ENCODE measurements around the gene PRDX2.
A peak's percentile ranks its signal among the peaks of the same experiment; 100 is the strongest.
"Not testable (repeated sequence)": the region's sequence is repeated elsewhere in the genome, so short reads cannot be mapped to it uniquely, and the experiment has no call there.

PRDX2 gene

DNA sequence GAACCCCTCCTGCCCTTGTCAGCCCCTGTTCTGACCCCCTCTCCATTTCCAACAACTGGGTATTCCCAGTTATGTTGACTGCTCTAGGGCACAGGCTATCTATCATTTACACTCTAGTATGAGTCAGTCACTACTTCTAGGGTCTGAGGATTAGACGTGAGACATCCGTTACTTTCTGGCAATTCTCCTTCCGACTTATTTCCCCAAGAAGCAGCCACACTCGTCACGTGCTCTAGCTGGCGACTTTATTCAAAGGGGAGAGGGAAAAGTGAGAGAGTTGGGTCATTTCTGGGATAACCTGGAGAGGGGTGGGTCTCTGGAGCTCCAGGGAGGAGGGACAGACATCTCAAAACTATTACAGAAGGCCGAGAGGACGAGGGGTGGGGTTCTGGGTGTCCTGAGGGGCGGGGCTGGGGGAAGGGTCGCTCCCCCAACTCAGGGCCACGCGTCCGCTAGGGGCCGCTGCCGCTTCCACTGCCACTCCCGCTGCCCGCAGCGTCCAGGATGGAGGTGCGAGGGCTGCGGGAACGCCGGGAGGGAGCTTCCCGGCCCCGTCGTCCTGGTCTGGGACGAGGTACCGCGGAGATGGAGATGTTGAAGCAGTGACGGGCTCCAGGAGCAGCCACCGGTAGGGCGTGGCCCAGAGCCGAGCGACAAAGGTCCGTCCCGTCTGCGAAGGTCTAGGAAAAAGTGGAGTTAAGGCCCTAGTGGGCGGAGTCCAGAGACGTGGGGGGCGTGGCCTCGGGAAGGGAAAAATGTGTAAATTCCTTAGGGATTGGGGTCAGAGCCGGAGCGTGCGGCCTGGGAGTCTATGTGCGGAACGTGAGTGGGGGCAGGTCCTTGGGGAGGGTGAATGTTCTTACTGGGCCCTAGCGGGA, 23.9 kb upstream of the PRDX2 start:
- no peak for DNase-seq

DNA sequence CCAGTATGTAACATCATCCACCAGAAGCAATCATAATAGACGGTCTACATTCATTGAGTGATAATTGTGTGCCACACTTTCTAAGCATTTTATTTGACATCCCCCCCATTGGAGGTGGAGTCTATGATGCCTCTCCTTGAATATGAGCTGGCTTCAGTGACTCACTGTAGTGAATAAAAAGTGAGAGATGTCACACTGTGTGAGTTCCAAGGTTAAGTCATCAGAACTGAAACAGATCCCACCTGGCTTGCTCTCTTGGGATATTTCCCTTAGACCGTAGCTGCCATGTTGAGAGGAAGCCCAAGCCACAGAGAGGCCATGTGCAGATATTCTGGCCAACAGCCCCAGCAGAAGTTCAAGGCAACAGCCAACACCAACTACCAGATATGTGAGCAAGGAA, 20.2 kb upstream of the PRDX2 start:
- DNase-seq: no peak

DNA sequence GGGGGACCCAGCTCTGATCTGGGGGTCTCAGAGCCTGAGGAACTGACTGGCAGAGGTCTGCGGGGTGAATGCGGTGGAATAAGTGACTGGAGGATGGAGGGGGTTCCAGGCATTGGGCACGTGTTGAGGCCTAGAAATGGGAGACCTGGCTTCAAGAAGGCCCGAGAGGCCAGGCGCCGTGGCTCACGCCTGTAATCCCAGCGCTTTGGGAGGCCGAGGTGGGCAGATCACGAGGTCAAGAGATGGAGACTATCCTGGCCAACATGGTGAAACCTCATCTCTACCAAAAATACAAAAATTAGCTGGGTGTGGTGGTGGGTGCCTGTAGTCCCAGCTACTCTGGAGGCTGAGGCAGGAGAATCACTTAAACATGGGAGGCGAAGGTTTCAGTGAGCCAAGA, 16.2 kb upstream of the PRDX2 start:
- DNase-seq: not testable (repeated sequence)

DNA sequence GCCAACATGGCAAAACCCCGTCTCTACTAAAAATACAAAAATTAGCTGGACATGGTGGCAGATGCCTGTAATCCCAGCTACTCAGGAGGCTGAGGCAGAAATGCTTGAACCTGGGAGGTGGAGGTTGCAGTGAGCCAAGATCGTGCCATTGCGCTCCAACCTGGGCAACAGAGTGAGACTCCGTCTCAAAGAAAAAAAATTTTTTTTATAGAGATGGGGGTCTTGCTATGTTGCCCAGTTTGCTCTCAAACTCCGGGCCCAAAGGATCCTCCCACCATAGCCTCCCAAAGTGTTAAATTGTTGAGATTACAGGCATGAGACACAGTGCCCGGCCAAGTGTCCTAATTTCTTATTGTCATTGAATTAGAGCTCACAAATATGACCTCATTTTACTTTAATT, 15.6 kb upstream of the PRDX2 start:
- DNase-seq: not testable (repeated sequence)

DNA sequence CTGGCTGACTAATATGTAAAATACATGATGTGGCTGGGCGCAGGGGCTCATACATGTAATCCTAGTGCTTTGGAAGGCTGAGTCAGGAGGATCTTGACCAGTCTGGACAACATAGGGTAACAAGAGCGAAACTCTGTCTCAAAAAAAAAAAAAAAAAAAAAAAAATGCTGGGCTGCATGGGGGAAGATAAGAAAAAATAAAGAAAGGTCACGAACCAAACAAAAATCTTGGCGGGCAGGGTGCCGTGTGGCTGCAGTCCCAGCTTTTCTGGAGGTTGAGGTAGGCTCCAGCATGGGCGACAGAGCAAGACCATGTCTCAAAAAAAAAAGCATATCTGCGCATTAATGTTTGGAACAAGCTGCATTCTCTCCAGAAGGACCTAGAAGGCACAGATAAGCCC, 13.5 kb upstream of the PRDX2 start:
- no peak for DNase-seq

DNA sequence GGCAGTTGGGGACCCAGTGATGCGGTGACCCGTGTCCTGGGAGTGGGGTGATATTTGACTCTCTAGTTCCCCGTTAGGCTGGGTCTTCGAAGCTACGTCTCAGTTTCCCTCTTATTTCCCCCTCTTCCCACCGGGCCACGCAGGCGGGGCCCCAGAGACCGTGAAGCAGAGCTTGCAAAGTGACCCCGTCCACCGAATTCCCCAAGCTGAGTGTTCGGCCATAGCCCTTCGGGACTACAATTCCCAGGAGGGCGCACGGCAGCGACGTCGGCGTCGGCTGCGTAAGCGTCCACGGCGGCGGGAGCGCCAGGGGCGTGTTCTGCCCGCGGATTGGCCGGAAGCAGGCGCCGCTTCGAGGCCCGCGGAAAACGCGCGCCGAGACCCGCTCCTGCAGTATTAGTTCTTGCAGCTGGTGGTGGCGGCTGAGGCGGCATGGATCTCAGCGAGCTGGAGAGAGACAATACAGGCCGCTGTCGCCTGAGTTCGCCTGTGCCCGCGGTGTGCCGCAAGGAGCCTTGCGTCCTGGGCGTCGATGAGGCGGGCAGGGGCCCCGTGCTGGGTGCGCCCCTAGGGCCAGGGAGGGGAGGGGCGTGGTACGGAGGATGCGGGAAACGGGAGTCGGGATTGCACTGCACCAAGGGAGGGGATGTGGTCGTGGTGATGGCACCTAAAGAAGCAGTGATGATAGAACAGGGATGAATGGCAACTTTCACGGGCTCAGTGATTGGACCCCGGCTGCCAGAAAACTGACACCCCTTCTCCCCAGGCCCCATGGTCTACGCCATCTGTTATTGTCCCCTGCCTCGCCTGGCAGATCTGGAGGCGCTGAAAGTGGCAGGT, 4.9 kb upstream of the PRDX2 start, which contains the start of gene RNASEH2A:
Gene RNASEH2A, plus strand, starts transcription at position 343 of the 840 bp plus-strand sequence. Its CDS starts 90 bp downstream, at position 433.
- peak; percentile 67 to 91 (median 78) for DNase-seq

DNA sequence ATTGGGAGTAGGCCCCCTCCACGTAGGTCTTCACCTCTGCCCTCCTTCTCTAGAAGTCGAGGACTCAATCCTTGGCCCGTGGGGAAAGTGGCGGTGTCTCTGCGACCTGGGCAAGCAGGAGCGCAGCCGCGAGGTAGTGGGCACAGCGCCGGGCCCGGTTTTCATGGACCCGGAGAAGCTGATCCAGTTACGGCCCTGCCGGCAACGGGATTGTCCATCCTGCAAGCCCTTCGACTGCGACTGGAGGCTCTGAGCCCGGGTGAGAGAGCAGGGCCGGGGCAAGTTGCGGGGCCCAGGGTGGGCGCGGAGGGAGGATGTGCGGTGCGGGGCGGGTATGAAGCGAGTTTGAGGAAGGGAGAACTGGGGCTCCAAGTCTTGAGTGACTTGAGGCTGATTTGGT, 2.5 kb upstream of the PRDX2 start:
- no peak for DNase-seq

DNA sequence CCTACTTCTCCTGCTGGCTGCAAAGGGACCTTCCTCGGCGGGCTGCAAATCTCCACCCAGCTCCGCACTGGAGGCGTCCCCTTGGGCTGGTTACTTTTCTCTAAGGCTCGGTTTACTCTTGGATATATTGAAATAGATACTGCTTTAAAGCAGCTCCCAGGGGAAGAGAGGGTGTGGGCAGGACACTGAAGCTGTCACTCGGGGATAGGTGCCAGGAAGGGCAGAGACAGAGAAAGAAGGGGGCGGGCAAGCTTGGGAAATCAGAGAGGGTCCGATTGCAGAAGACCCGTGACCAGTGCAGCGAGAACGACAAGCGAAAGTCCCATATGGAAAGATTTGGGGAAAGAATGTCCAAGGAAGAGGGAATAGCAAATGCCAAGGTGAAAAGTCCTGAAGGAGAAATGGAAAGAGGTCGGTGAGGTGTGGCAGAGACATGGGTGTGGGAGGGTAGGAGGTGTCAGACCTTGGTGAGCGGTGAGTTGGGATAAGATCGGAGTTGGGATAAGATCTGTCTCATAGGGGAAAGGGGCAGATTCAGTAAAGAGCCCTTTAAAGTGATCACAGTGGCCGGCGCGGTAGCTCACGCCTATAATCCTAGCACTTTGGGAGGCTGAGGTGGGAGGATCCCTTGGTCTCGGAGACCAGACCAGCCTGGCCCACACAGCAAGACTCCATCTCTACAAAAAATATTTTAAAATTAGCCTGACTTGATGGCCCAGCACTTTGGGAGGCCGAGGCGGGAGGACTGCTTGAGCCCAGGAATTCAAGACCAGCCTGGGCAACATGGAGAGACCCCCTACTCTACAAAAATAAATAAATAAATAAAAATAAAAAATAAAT, 887 bp upstream of the PRDX2 start:
- DNase-seq: no peak

DNA sequence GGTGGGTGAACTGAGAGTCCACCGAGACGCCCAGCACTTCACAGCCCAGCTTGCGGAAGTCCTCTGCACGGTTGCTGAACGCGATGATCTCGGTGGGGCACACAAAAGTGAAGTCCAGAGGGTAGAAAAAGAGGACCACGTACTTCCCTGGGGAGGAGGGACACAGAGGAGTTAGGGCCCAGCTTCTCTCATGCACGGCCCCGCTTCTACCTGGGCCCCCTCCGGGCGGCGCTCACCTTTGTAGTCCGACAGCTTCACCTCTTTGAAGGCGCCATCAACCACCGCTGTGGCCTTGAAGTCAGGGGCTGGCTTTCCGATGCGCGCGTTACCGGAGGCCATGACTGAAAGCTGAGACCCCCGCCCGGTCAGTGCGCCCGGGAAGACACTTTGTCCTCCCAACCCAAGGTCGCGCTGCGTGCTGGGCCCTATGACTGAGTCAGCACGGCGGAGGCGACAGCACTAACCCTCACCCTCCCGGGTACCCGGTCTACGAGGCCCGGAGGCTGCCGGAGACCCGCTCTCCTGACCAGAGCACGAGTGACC, 606 bp downstream of the PRDX2 start:
- DNase-seq: no peak

DNA sequence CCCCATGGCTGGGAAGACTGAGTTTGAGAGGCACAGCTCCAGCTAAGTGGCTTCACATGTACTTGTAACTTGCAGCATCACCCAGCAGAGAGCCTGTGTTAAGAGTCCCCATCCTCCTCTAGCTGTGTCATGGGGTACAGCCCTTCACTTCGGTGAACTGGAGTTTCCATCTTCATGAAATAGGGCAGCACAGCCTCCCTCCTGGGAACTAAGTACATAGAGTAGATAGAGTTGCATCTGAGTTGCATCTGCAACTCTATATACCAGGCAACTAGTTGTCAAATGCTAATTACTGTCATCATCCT, 1.2 kb downstream of the PRDX2 start:
- no peak for DNase-seq

DNA sequence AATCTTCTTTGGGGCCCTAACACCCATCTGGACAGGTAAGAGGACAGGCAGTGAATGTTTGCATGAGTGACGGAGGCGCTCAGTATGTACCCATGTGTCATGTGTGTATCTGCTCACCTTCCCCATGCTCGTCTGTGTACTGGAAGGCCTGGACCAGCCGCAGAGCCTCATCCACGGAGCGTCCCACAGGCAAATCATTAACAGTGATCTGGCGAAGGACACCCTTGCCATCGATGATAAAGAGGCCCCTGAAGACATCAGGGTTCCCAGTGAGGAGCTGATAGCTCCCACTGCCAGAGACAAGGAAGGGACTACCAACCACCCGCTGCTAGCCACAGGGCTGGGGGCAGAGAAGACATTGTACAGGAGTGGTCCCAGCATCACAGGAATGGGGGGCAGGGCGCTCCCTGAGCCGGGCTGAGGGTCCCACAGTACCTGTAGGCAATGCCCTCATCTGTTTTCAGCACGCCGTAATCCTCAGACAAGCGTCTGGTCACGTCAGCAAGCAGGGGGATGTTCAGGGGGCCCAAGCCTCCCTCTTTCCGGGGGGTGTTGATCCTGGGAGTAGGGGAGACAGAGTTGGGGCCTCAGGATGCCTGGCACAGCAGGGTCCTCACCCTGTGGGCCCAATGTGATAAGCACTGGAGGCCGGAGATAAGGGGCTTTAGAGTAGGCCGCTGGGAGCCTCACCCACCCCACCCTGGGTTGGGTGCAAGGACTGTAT, 1.7 kb downstream of the PRDX2 start:
- no peak for DNase-seq

DNA sequence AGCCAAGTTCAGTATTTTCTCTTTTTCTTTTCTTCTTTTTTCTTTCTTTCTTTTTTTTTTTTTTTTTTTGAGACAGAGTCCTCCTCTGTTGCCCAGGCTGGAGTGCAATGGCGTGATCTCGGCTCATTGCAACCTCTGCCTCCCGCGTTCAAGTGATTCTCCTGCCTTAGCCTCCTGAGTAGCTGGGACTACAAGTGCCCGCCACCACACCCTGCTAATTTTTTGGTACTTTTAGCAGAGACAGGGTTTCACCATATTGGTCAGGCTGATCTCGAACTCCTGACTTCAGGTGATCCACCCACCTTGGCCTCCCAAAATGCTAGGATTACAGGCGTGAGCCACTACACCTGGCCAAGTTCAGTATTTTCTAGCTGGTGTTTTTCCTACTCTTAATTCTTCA, 4.0 kb downstream of the PRDX2 start:
- DNase-seq: not testable (repeated sequence)

DNA sequence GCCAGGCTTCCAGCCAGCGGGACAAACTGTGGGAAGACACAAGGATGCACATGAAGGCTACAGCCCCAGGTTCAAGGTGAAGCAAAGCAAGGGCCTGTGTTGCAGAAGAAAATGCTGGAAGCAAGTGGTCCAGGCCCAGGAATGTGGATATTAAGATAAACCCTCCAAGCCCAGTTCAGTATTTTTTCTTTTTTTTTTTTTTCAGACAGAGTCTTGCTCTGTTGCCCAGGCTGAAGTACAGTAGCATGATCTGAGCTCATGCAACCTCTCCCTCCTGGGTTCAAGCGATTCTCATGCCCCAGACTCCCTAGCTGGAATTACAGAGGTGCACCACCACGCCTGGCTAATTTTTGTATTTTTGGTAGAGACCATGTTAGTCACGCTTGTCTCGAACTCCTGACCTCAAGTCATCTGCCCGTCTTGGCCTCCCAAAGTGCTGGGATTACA, 4.4 kb downstream of the PRDX2 start:
- no peak for DNase-seq

DNA sequence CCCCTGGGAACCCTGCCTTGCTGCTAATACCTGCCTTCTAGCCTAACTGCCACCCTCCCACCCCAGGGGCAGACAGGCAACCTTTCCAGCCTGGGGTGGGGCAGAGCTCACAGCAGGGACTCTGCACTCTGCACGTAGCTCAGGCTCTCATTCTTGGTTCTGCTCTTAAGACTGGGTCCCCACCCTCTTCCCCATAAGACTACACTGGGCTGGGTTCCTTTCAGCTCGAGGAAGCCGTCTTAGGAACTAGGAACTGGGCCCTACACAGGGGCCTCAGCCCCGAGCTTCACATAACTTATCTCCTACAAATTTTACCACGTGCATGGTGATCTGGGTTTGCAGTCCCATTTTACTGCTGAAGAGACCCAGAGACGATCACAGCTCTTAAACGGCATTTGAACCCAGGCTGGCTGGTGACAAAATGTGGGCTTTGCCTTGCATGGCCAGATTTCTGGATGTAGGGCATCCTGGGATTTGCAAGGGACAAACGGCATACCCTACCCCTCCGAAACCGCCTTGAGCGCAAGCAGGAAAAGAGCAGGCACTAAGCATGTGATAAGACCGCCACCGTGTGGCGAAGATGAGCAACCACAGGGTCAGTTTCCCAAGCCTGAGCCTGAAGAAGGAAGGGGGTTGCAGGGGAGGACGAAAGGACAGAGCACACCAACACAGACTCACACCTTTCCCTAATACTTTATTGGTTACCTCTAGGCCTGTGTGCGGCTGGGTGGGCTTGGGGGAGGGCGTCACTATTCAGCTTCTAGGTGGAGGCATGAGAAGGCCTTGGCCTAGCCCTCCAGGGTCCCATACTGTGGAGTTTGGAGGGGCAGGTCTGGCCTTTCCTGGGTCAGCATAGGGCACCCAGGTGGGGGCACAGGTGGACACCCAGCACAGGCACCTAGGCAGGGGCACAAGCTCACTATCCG, 5.2 kb downstream of the PRDX2 start:
- DNase-seq: peak; percentile 47 to 82 (median 62)

DNA sequence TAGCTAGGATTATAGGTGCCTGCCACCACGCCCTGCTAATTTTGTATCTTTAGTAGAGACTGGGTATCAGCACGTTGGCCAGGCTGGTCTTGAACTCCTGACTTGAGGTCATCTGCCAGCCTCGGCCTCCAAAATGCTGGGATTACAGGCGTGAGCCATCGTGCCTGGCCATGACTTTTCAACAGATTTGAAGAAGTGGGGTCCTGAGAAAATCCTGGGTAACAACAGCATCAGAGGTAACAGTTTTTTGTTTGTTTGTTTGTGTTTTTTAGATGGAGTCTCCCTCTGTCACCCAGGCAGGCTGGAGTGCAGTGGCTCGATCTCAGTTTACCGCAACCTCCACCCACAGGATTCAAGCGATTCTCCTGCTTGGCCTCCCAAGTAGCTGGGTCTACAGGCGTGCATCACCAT, 6.6 kb downstream of the PRDX2 start:
- no peak for DNase-seq

DNA sequence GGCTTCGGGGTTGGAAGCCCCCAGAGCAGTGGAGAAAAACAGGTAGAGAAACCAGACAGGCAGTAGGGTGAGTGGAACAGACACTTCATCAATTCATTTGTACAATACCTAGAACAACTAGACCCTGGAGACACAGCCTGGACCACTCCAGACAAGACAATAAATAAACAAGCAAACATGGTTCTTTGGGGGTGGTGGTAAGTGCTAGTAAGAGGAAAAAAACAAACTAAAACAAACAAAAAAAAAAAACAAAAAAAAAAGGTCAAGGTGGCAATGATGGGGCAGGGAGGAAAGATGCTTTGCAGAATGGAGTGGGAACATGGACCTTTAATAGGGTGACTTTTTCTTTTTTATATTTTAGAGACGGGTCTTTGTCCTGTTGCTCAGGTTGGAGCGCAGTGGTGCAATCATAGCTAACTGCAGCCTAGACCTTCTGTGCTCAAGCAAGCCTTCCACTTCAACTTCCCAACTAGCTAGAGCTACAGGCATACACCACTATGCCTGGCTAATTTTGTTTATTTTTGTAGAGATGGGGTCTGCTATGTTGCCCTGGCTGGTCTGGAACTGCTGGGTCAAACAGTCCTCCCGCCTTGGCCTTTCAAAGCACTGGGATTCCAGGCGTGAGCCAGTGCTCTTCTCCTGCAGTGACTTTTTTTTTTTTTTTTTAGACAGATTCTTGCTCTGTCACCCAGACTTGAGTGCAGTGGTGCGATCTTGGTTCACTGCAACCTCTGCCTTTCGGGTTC, 7.2 kb downstream of the PRDX2 start:
- DNase-seq: peak in 1 of 5 donors; percentile 43

DNA sequence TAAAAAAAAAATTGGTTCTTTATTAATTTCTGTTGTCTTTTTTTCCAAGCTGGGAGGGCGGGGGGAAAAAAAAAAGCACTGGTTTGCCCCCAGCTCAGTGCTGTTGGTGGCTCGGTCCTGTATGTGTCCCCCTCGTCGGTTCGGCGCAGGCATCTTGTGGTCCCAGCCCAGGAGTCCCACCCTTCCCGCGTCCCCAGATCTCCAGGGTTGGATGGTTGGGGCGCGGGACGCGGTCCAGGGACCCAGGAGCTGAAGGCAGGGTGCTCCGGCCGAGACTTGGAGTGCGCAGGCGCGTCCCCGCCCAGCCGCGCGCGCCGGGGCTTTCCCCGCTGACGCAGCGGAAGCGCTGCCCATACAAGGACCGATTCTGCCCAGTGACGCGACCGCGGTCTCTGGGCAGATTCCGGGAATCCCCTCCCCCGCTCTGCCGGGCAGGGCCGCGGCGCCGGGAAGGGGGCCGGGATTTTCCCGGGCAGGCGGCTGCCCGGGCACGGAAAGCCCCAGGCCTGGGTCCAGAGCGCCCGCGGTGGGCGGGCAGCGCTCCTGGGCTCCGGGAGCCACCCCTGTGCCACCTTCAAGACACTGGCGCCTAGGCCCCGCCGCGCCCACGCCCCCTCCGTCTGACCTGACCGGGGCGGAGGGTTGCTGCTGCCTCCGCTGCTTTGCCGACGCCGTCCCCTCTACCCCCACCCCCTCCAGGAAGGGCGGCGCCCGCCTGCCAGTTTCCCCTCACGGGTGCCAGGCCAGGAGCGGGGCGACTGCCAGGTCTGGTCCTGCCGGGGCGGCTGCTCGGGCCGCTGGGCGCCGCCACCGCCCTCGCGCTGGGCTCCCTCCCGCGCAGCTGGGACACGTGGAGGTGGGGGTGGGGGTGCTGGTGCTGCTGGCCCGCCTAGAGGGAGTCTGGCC, 8.1 kb downstream of the PRDX2 start:
- peak; percentile 90 to 98 (median 93) for DNase-seq

DNA sequence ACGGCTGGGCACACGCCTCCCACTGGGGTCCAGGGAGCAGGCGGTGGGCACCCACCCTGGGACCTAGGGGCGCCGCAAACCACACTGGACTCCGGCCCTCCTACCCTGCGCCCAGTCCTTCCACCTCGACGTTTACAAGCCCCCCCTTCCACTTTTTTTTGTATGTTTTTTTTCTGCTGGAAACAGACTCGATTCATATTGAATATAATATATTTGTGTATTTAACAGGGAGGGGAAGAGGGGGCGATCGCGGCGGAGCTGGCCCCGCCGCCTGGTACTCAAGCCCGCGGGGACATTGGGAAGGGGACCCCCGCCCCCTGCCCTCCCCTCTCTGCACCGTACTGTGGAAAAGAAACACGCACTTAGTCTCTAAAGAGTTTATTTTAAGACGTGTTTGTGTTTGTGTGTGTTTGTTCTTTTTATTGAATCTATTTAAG, 8.7 kb downstream of the PRDX2 start:
- DNase-seq: peak in 3 of 5 donors; percentile 41 to 57 (median 42)

All from T-helper 1 cell (primary cell).